Stimulated activated CD4-positive, alpha-beta T cell treated with anti-CD3 and anti-CD28 coated beads, Interleukin-4, amount 100 ng/mL, for 24 hours (primary cell): ENCODE results near the gene B3GNT7.
A peak's percentile ranks its signal among the peaks of the same experiment; 100 is the strongest.
"Not testable (repeated sequence)": the region's sequence is repeated elsewhere in the genome, so short reads cannot be mapped to it uniquely, and the experiment has no call there.

Experiments
- DNase-seq: peaks from one replicate; pipeline ENCODE4 v3.0.0-alpha.2; 2020

The B3GNT7 gene

DNA sequence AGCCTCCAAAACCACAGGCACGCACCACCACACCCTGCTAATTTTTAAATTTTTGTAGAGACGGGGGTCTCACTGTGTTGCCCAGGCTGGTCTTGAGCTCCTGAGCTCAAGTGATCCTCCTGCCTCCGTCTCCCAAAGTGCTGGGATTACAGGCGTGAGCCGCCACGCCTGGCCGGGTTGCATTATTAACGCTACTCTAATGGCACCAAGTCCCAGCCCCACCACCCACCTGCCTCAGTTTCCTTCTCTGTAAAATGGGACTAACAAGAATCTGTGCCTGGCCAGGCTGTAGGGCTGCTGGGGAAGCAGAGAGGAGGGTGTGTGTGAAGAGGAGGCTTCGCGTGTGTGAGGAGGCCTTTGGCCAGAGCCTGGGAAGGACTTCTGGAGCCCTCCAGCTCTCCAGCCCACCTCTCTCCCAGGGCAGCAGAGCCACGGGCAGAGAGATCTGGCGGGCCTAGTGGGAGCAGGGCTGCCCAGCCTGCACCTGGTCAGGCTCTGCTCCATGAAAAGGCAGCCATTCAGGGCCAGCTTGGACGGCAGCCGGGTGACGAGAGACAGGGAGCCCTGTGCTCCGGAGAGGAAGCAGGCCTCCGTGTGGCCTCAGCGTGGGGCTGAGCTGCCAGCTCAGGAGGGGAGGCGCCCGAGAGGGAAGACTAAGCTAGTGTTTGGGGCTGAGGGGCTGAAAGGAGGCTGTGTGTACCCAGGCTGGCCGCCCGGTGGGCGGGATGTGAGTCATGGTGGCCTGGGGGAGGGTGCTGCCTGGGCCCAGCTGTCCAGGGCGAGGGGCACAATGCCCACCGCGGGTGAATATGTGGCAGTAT, 7.4 kb upstream of the B3GNT7 start:
- DNase-seq, result no peak

DNA sequence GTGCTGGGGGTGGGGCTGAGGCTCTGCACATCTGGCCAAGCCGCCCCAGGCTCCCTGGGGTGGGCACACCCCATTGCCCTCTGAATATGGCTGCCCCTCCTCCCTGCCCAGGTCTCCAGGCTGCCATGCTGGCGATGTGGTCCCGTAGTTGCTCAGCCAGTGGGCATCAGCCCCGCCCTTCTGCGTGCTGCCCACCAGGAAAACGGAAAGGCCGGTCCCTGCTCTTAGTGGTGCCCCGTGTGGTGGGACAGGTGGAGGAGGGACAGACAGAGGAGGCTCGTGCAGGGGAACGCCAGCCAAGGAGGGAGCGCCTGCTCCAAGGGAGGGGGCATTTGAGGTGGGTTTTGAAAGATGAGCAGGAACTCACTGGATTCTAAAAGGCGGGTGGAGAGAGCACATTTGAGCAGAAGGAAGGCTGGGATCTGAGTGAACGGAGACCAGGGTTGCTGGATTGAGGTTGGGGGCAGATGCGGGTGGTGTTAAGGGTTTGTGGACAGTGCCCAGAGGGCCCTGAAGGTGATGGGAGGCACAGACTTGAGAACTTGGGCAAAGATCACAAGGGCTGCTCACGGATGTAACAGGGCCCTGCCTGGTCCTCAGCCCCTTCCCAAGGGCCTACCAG, 6.7 kb upstream of the B3GNT7 start:
- DNase-seq, result no peak

DNA sequence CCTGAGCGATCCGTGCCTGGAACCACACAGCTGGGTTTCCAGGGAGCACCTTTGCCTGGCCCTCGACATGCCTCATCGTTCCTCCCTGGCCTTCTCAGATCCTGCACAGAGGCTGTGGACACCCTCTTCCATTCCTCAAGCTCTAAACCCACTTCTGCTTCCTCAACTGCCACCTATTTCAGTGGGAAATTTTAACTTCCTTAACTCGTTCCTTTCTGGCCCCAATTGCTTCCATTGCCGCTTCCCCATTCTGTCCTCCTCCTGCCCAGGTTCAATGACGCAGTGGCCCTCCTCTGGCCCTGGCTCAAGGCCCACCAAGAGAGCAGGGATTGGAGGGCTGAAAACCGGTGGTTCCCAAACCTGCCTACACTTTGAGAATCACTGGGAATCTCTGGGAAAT, 4.8 kb upstream of the B3GNT7 start:
- DNase-seq, result no peak

DNA sequence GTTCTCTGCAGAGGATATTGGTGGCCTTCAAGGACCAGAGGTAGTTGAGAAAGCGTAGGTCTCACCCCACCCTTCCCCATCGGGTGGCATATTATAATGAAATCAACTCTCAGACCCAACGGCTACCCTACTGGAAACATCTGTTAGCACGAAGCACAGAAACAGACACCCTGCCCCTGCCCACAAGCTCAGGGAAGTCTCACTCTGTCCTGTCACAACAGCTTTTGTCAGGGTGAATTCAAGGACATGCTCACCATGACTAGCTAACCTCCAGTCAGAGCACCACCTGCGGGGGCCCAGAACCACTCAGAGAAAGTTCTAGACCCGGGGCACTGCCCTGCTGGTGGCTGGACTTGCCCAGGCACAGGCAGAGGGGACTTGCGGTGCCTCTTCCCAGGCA, 3.5 kb upstream of the B3GNT7 start:
- no peak for DNase-seq

DNA sequence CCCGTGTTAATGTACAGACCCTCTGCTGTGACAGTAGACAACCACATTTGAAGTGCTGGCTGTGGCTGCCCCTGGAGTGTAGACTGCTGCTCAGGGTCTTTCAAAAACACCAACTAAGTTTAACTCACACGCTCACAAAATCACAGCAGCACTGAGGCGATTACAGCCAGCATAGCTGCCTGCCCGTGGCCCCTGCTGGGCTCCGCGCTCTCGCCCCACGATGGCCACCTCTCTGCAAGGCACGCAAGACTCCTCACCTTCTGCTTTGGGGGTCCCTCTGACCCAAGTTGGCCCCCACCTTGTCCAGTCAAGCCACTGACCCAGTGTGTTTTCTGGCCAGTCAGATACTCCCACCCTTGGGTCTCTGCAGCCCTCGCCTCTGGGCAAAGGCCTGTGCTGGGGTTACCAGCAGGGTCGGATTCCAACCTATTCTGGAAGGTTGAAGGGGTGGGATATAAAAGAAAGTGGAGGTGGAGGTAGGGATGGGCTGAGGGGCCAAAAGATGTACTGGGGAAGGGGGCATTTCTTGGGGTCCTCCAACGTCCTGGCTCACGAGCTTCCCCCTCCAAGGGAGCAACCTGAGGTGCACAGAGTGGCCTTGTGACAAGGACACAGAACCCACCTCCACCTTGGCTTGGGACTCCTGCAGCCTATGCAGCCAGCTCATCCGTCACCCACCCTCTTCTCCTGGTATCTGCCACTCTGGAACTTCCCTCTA, 2.9 kb upstream of the B3GNT7 start:
- DNase-seq, result no peak

DNA sequence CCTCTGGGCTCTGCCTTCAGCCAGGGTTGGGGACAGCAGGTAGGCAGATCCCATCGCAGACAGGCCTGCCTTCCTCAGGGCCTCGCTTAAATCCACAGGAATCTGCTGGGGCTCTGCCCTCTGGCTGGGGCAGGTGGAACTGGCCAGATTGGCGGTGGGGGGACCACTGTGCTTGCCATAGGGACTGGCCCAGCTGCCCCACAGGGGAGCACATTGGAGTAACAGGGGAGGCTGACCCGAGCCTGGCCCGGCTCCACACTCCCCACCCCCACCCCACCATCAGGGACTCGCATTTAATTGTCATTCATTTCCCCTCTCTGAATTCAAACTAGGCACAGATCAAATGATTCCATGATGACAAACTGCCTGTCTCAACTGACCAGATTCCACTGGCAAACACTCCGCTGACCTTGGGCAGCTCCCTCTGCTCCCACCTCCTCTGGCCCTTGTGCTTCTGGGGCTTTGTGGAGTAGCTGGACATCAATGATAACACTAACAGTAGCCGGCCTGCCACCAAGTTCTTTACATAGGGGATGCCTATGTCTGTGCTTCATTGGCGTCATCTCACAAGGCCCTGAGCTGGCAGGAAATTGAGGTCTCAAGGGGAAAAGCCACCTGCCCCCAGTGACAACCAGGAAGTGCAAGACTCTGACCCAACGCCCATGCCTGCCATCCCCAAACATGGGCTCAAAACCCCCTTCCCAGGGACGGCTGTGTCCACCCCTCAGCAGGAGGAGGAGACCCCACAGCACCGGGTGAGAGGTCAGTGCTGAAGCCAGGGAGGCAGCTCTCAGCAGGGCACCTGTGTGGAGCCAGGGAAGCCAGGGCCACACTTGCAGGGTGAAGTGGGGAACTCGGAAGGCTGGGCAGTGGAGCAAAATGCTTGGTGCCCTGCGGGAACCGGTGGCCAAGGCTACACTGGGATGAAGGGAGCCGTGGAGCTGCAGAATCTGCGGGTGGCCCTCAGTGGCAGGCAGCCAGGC, 2.1 kb upstream of the B3GNT7 start:
- DNase-seq, result no peak

DNA sequence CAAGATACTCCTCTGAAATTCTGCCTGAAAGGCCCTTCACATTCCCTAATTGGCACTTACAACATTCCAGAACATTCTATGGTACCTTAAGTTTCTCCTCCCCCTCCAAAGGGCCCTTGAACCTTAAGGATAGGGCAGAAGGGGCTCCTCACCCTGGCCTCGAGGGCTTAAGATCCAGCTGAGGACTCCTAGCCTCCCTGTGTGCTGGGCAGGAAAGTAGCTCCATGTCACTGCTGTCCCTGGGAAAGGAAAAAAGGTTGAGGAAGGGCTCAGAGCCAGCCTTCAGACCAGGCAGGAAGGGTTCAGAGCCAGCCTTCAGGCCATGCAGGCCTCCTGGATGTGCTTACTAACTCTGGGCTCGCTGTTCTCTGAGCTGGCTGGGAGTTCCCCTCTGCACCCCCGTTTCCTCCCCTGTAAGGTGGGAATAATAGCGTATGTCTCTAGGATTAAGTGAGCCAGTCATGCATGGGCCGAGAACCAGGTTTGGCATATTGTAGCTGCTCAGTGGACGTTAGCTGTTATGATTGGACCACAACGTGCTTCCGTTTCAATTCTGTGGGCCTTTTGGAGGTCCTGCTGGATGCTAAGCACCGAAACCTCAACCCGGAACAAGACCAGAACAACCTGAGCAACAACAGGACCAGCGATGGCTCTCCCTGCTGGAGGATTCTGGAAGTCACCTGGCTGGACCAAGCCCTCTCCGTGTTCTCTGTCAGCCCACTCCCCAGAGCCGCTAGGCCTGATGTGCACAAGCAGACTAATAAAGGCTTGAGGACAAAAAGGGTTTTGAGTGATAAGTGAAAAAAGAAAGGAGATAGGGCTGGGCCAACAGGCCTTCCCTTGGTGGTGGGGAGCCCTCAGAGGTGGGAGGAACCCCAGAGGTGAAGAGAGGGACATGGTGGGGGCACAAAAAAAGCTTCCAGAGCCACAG, 1.0 kb upstream of the B3GNT7 start:
- no peak for DNase-seq

DNA sequence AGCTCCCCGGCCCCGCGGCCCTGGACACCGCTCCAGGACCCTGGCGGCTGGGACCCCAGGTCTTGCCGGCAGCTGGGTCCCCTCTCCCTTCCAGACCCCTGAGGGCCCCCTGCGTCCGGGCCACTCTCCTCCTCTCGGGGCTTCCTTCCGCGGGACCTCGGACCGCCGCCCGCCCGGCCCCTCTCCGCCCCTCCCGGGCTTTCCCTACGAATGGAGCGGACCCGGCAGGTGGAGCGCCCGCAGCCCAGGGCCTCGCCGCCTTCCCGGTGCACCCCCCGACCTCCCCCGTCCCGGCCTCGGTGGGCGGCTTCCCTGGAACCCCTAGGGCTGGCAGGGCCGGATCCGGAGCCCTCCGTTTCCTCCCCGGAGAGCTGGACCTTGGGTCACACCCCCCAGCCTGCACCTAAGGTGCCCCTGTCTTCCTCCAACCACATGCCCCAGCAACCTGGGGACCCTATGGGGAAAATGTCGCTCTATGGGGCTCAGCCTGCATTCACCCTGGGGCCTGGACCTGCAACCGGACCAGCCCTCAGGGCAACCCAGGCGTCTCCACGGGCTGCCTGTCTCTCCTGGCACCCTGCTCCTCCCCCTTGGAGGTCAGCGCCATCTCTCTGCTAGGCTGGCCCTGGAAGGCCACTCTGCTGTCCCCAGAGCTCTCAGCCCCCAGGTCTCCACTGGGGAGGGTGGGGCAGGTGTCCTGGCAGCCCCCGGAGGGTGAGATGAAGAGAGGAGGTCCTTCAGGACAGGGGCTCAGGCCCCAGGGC, 730 bp downstream of the B3GNT7 start:
- no peak for DNase-seq

DNA sequence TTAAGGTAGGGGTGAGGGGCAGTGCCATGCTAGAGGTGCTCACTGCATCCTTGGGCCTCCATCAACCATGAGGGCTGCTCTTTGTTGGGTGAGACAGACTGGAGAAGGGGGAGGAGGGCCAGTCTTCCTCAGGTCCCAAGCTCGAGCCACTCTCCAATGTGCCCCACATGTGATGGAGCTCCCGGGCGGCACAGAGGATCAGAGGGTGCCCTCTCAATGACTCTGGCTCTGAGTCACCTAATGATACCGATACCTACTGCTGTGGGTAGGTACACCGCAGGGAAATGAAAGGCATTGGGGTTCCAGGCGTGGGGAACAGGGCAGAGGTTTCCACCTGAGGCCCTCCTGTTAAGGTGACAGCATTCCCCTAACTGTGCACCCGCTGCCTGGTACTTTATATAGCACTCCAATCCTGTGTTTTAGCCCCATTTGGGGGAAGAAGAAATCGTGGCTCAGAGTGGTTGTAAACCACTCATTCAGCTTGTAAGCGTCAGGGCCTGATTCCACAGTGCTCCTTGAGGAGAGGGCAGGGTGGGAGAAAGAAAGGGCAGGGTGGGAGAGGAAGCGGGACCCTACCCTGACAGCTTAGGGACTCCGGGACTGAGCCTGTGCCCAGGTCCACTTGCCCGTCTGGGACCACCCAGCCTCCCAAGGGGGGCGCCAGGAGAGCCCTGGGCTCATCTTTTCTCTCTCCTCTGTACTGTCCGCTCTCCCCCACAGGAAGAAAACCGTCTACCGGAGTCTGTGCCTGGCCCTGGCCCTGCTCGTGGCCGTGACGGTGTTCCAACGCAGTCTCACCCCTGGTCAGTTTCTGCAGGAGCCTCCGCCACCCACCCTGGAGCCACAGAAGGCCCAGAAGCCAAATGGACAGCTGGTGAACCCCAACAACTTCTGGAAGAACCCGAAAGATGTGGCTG, 1.8 kb downstream of the B3GNT7 start:
- peak; percentile 36 for DNase-seq

DNA sequence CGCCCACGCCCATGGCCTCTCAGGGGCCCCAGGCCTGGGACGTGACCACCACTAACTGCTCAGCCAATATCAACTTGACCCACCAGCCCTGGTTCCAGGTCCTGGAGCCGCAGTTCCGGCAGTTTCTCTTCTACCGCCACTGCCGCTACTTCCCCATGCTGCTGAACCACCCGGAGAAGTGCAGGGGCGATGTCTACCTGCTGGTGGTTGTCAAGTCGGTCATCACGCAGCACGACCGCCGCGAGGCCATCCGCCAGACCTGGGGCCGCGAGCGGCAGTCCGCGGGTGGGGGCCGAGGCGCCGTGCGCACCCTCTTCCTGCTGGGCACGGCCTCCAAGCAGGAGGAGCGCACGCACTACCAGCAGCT, 2.4 kb downstream of the B3GNT7 start:
- DNase-seq, result no peak

DNA sequence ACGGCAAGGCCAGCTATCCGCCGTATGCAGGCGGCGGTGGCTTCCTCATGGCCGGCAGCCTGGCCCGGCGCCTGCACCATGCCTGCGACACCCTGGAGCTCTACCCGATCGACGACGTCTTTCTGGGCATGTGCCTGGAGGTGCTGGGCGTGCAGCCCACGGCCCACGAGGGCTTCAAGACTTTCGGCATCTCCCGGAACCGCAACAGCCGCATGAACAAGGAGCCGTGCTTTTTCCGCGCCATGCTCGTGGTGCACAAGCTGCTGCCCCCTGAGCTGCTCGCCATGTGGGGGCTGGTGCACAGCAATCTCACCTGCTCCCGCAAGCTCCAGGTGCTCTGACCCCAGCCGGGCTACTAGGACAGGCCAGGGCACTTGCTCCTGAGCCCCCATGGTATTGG, 3.1 kb downstream of the B3GNT7 start:
- DNase-seq, result no peak

DNA sequence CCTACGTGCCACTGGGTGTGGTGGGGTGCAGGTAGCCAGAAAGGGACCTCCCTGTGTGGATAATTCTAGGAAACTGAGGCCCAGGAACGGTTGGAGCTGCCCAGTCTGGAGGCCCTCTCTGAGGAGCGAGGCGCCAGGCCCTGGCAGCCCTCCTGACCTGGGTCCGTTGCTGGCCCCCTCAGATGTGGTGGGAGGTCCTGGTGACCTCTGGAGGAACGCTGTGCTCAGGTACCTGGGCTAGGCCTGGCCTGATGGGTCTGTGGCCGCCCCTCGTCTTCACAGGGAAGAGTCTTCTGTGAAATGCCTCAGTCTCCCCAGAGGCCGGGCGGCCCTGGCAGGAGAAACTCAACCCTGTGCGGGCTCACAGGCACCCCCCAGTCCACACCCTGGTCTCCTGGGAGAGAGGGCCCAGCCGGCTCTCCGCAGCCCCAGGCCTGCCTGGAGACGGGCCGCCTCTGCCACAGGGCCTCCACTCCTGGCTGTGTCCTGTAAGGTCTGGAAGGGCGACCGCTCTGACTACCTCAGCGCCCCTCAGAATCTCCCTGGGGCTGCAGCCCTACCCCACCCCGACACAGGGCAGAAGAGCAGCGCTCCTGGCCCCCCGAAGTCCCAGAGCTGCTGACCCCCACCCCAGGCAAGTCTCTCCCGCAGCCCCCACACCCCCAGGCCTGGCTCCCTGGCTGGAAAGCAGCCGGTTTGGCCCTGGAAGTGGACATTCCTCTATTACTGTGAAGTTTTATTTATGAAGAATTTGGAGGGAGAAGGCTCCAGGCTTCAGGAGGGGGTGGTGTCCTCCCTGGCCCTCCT, 3.7 kb downstream of the B3GNT7 start:
- no peak for DNase-seq

DNA sequence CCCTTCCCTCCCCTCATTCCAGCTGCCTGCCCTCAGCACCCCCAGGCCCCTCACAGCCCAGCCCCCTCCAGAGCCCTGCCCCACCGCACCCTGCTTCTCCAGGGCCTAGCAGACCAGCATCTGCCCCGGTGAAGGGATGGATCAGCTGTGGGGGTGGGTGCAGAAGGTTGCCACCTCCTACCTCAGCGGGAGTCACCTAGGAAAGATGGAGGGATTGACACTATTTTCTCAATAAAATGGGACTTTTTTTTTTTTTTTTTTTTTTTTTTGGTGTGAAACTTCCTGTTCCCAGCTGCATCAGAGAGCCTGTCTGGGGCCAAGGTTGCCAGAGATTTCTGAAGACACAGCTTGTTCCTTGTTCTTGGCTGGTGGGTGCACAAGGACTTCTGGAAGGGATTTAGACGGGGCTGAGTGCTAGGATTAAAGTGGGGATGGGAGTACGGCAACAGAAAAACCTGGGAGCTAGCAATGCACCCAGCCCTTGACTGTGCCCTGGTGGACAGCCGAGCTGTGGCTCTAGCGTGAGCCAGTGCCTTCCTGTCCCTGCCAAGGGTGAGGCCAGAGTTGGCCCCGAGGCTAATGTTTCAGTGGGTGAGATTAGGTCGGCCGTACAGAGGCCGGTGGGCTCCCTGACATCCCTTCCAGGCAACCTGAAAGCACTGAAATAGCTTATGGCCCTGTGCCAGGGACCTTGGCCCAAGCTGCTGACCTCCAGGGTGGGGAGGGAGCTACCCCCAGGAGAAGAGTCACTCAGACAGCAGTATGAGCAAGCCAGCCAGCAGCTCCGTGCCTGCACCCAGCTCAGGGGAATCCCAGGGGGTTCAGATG, 4.6 kb downstream of the B3GNT7 start:
- DNase-seq, result no peak

DNA sequence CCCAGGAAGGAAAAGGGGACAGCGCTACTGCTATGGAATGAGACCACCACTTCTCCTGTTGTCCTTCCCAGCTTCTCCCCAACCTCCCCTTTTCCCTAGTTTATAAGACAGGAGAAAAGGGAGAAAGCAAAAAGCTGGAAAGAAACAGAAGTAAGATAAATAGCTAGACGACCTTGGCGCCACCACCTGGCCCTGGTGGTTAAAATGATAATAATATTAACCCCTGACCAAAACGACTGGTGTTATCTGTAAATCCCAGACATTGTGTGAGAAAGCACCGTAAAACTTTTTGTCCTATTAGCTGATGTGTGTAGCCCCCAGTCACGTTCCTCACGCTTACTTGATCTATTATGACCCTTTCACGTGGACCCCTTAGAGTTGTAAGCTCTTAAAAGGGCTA, 5.2 kb downstream of the B3GNT7 start:
- DNase-seq, result not testable (repeated sequence)

DNA sequence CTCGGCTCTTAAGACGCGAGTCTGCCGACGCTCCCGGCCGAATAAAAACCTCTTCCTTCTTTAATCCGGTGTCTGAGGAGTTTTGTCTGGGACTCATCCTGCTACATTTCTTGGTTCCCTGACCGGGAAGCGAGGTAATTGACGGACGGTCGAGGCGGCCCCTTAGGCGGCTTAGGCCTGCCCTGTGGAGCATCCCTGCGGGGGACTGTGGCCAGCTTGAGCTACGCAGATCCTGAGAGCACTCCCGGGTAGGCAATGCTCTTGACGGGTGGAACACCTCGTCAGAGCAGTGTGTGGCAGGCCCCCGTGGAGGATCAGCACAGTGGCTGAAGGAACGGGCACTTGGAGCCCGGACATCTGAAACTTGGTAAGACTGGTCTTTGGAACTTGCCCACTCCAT, 5.6 kb downstream of the B3GNT7 start:
- DNase-seq, result not testable (repeated sequence)

DNA sequence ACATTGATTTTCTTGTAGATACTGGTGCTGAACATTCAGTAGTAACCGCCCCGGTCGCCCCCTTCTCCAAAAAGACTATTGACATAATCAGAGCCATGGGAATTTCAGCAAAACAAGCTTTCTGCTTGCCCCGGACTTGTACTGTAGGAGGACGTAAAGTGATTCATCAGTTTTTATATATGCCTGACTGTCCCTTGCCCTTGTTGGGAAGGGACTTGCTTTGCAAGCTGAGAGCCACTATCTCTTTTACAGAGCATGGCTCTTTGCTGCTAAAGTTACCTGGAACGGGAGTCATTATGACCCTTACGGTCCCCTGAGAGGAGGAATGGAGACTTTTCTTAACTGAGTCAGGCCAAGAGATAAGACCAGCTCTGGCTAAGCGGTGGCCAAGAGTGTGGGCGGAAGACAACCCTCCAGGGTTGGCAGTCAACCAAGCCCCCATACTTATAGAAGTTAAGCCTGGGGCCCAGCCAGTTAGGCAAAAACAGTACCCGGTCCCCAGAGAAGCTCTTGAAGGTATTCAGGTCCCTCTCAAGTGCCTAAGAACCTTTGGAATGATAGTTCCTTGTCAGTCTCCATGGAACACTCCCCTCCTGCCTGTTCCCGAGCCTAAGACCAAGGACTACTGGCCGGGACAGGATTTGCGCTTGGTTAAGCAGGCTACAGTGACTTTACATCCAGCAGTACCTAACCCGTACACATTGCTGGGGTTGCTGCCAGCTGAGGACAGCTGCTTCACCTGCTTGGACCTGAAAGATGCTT, 8.1 kb downstream of the B3GNT7 start:
- not testable (repeated sequence) for DNase-seq

DNA sequence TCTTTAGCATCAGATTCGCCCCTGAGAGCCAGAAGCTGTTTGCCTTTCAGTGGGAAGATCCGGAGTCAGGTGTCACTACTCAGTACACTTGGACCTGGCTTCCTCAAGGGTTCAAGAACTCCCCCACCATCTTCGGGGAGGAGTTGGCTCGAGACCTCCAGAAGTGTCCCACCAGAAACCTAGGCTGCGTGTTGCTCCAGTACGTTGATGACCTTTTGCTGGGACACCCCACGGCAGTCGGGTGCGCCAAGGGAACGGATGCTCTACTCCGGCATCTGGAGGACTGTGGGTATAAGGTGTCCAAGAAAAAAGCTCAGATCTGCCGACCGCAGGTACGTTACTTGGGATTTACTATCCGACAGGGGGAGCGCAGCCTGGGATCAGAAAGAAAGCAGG, 8.7 kb downstream of the B3GNT7 start:
- DNase-seq, result not testable (repeated sequence)
